ENCODE results near the gene CDK6. TPM values are rescaled to one million over a fixed set of nuclear protein-coding genes. Genes with fewer than 3 reads are reported as not detected.
A peak's percentile ranks its signal among the peaks of the same experiment; 100 is the strongest.
"Not testable (repeated sequence)": the region's sequence is repeated elsewhere in the genome, so short reads cannot be mapped to it uniquely, and the experiment has no call there.

Gene CDK6
- total RNA-seq, 6 experiments from 2014 or later = 6.9 to 23.7 (median 17.0) TPM

DNA sequence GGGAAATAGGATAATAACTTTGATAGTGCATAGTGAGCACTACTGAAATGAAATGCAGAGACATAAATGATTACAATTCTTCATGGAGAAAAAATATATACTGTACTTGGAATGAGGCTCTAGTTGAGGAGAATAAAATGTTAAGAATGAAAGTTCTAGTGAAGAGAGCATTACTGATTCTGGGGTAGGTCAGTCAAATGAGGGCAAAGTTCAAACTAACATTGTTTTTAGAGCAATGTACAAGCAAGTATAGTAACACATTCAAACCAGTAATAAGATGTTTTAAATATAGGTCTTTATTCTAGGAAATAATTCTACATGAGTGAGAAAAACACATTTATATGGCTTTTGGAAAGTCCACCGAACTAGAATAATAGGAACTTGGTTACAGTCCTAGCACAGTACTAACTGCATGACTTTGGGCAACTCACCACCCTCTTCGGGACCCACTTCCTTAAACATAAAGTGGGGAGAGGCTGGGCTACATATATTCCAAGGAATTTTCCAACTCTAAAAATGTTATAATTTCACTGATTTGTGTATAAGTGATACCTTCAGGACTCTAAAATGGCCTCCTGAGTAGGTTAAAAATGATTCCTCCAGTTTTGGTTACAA, 86.4 kb downstream of the CDK6 start:
- intact Hi-C loops (cut with DNase I) = no loop called here
- ATAC-seq (peak; percentile 32 to 61 (median 44)), DNase-seq (no peak)
- no peak overlapping the region for H3K27ac ChIP-seq
- no peaks in the 10 kb centered on the region for H3K9me3 ChIP-seq
- no peak overlapping the region for H3K4me3 ChIP-seq
- TF ChIP-seq, protein P1, sequence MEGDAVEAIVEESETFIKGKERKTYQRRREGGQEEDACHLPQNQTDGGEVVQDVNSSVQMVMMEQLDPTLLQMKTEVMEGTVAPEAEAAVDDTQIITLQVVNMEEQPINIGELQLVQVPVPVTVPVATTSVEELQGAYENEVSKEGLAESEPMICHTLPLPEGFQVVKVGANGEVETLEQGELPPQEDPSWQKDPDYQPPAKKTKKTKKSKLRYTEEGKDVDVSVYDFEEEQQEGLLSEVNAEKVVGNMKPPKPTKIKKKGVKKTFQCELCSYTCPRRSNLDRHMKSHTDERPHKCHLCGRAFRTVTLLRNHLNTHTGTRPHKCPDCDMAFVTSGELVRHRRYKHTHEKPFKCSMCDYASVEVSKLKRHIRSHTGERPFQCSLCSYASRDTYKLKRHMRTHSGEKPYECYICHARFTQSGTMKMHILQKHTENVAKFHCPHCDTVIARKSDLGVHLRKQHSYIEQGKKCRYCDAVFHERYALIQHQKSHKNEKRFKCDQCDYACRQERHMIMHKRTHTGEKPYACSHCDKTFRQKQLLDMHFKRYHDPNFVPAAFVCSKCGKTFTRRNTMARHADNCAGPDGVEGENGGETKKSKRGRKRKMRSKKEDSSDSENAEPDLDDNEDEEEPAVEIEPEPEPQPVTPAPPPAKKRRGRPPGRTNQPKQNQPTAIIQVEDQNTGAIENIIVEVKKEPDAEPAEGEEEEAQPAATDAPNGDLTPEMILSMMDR (IDR thresholded peaks at IDR 0.05) = no peak
- TF ChIP-seq POLR2A (IDR thresholded peaks at IDR 0.05) = no peak
- H3K27me3 ChIP-seq = no peaks in the 10 kb centered on the region
- 58% methylated on average over 2 of the region's 2 CpGs for WGBS (ENCODE audit: insufficient coverage, low coverage, low lambda C conversion rate, missing lambda C conversion rate)
- peaks cover 0 to 20% (median 5%) of the 10 kb centered on the region in 4 donors for H3K4me1 ChIP-seq
- no peaks in the 10 kb centered on the region for H3K36me3 ChIP-seq

DNA sequence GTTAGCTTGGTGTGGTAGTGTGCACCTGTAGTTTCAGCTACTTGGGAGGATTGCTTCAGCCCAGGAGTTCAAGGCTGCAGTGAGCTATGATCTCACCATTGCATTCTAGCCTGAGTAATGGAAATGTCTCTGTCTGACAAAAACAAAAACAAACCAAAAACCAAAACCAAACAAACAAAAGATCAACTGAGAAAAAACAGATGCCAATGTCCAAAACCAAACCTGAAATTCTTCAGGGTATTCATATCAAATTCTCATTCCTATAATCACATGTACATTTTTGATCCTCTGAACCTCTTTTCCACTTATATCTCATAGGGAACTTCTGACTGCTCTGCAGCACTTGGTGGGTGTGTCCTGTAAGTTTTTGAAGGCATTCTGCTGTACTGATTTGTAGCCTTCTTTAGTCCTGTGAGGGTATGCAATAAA, 87.0 kb downstream of the CDK6 start:
- ATAC-seq (peak in 2 of 4 donors; percentile 43 to 65), DNase-seq (no peak)
- Histone ChIP-seq H3K9me3 (no peaks in the 10 kb centered on the region), H3K4me1 (peaks cover 0 to 20% (median 5%) of the 10 kb centered on the region in 4 donors), H3K36me3 (no peaks in the 10 kb centered on the region), H3K27ac (no peak overlapping the region), H3K4me3 (no peak overlapping the region), H3K27me3 (no peaks in the 10 kb centered on the region)
- no peak for TF ChIP-seq POLR2A (IDR thresholded peaks at IDR 0.05)
- intact Hi-C loops (cut with DNase I) = no loop called here

DNA sequence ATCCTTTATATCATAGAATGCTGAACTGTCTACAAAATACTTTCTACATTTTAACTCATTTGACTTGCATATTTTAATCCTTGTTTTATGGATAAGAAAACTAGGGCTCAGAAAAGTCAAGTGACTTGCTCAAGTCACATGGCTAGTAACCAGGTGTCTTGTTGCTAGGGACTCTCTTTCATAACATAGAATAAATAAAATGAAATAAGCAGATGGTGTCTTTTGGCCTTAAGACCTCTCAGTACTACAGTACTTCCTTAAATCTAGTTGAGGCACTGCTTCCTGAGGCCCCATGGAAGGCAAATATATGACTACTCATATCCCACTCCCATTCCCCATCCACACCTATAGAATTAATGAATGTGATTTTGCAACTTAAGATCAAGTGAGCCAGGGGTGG, 87.9 kb downstream of the CDK6 start:
- H3K27ac ChIP-seq = no peak overlapping the region
- intact Hi-C loops (cut with DNase I) = no loop called here
- ATAC-seq (no peak), DNase-seq (no peak)
- peaks cover 0 to 20% (median 5%) of the 10 kb centered on the region in 4 donors for H3K4me1 ChIP-seq
- H3K4me3 ChIP-seq = no peak overlapping the region
- H3K27me3 ChIP-seq = no peaks in the 10 kb centered on the region
- no peaks in the 10 kb centered on the region for H3K36me3 ChIP-seq
- TF ChIP-seq, protein P1 (IDR thresholded peaks at IDR 0.05) = no peak
- no peak for TF ChIP-seq POLR2A (IDR thresholded peaks at IDR 0.05)
- no peaks in the 10 kb centered on the region for H3K9me3 ChIP-seq

DNA sequence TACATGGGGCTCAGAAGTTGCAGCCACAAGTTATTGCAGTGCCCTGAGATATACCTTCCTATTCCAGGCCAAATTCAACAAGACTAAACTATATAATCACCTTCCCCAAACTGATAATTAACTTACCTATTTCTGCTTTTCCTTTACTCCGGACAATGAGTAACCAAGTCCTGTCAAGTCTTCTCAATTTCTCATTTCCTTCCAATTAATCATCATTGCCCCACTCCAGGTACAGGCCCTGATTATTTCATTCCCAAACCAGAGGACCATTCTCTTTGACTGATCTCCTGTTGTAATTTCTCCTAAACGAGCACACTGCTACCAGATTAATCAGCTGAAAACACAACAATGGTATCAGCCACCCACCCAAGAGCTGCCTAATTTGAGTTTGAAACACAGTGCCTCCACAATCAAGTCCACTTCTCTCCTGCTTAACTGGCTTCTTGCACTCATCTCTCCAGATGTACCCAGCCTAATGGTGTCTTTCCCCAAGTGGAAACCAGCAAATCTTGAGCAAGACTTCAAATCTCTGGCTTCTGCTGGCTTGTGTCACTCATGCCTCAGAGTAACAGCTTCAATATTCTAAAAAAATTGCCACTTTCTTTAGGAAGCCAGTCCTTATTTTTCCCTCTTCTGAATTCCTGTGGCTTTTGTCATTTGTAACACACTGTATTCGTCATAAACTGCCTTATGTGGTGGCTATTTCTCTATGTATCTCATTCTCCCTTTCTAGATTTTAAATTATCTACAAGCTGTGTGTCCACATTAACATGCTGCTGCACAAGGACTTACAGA, 89.1 kb downstream of the CDK6 start:
- H3K27me3 ChIP-seq = no peaks in the 10 kb centered on the region
- ATAC-seq (no peak), DNase-seq (no peak)
- H3K36me3 ChIP-seq = no peaks in the 10 kb centered on the region
- TF ChIP-seq POLR2A (IDR thresholded peaks at IDR 0.05) = no peak
- TF ChIP-seq, protein P1 (IDR thresholded peaks at IDR 0.05) = no peak
- 74% methylated on average over 3 of the region's 3 CpGs for WGBS (ENCODE audit: insufficient coverage, low coverage, low lambda C conversion rate, missing lambda C conversion rate)
- H3K27ac ChIP-seq = no peak overlapping the region
- no peak overlapping the region for H3K4me3 ChIP-seq
- intact Hi-C loops (cut with DNase I) = no loop called here
- H3K4me1 ChIP-seq = peaks cover 0 to 22% (median 3%) of the 10 kb centered on the region in 4 donors
- no peaks in the 10 kb centered on the region for H3K9me3 ChIP-seq

DNA sequence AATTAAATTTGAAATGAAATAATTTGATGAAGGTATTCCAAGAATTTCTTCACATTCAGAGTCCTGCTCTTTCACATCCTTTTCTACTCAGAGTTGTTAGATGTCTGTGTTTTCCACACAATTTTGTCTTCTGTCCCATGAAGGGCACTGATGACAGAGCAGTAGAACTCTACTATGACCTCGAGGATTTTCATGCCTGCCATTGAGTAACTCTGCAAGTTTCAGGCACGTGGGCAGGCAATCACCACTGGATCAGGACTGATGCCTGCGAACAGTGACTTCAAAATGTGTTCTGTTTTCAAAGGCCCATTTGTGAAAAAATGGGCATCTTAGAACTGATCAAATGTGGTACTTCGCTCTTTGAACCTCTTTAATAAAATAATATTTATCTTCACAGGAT, 91.1 kb downstream of the CDK6 start:
- Histone ChIP-seq H3K27ac (no peak overlapping the region), H3K9me3 (no peaks in the 10 kb centered on the region), H3K27me3 (no peaks in the 10 kb centered on the region), H3K36me3 (no peaks in the 10 kb centered on the region), H3K4me1 (peaks cover 0 to 29% (median 0%) of the 10 kb centered on the region in 4 donors), H3K4me3 (no peak overlapping the region)
- WGBS (ENCODE audit: insufficient coverage, low coverage, low lambda C conversion rate, missing lambda C conversion rate) = 95% methylated on average over 4 of the region's 4 CpGs
- DNase-seq (no peak), ATAC-seq (no peak)
- intact Hi-C loops (cut with DNase I) = no loop called here
- no peak for TF ChIP-seq POLR2A (IDR thresholded peaks at IDR 0.05)
- TF ChIP-seq, protein P1 (IDR thresholded peaks at IDR 0.05) = no peak

DNA sequence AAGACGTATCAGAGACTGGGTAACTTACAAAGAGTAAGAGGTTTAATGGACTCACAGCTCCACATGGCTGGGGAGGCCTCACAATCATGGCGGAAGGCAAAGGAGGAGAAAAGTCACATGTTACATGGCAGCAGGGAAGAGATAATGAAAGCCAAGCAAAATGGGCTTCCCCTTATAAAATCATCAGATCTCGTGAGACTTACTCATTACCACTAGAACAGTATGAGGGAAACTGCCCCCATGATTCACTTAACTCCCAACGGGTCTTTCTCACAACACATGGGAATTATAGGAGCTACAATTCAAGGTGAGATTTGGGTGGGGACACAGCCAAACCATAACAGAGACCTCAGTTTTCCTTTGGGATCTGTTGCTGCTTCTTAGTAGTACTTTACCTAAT, 92.2 kb downstream of the CDK6 start:
- H3K27me3 ChIP-seq; DNase-seq; H3K9me3 ChIP-seq; ATAC-seq; H3K27ac ChIP-seq; H3K36me3 ChIP-seq; H3K4me3 ChIP-seq; intact Hi-C loops (cut with DNase I): not testable (repeated sequence)
- WGBS (ENCODE audit: insufficient coverage, low coverage, low lambda C conversion rate, missing lambda C conversion rate) = 94% methylated on average over 4 of the region's 4 CpGs
- peaks cover 0 to 19% (median 0%) of the 10 kb centered on the region in 4 donors for H3K4me1 ChIP-seq

Data from right lobe of liver (tissue), 6 donors.